Measurements from ENCODE around the gene RNF224.

Gene RNF224

GRCh38 chr9:137216188-137216965 is 10.9 kb upstream of the RNF224 start:
- DNase-seq: no peak

DNA sequence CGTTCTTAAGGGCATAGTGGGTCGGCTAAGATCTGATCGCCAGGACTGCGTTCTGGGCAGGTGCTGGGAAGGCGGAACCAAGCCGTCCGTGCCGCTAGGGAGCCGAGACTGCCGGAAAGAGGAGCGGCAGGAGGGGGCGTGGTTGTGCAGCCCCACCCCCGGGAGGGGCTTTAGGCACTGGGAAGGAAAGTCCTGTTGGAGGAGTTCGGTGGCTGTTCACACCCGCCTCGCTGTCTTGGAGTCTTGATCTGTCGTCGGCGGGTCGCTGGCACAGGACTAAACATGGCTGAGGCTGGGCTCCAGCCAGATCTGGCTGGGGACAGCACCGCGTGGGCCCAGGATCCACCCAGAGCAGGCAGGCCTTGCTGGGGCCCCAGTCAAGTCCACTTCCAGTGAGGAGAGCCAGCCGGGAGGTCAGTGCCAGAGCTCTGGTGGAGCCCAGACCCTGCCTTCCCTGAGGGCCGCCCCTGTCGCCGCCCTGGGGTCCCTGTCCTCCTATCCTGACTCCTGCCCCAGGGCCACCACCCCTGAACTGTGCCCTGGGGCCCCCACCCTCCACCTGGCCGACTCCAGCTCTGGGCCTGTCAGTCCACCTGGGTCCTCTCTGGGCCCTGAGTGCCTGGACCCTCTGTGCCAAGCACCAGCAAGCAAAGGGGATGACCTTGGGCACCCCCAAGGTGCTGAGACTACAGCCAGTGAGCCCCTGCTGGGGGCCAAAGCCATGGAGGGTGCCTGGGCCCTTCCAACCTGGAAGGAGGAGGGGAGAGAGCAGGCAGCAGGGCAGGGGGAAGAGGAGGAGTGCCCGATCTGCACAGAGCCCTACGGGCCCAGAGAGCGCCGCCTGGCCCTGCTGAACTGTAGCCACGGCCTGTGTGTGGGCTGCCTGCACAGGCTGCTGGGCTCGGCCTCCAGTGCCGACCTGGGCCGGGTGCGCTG is 9.8 kb upstream of the RNF224 start:
- no peak for DNase-seq

- no peak for DNase-seq
These were observed 9.0 kb upstream of the RNF224 start for GRCh38 chr9:137218212-137218753.

DNA sequence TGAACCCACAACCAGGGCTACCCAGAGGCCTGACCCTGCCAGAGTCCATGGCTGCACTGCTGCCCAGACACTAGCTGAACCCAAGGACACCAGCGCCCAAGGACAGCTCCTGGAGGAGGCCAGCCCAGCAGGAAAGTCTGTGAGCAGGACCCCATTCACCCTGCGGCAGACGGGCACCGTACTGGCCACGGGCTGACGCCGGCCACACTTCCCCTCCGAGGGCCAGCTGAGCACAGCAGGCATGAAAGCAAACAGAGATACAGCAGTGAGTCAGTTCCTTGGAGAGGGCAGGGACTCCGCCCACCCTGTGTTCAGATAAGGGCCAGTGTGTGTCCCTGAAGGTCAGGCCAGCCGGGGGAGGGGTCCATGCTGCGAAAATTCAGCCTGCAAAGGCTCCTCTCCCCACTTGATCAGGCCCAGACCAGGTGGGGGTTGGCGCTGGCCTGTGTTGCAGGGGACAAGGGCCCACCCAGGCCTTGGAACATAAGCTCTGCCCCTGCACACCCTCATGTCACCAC is 8.5 kb upstream of the RNF224 start:
- DNase-seq: no peak

DNA sequence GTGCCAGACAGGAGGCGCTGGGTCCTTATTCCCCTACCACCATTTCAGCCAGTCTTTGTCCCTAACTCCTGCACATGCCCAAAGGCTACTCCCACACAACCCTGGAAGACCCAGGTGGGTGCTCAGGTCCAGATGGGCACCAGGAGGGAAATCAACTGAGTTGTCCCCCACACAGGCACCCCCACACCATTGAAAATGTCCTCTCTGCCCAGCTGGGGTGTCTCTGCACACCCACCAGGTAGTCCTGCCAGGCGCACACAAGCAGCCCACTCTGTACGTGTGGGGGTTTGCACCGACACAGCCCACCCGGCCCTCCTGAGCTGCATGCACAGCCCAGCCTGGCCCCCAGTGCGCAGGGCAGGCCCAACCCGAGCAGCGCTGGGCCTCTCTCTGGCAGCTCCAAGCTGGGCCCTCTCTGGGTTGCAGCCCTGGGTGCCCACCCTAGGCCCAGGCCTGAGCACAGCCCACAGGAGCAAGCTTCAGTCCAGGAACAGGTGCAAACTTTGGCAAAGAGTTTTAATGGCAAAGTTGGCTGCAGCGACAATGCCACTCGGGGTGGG is 7.5 kb upstream of the RNF224 start:
- no peak for DNase-seq

- DNase-seq: no peak
These were observed 6.8 kb upstream of the RNF224 start for GRCh38 chr9:137220317-137221094.

DNA sequence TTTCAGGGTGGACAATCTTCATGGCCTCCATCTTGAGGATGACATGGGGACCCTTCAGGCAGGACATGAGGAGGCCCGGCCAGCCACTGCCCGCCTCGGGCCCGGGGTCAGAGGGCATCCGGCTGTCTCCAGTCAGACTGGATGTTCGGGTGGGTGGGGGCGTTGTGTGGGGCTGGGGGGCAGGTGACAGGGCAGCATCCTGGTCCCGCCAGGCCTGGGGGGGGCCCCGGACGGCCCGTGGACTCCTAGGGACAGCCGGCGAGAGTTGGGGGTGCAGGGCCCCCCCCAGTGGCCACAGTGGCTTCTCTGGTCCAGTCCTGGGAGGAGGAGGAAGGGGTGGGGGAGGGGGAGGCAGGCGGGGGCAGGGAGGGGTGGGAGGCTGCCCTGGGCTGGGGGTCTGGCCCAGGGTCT is 6.2 kb upstream of the RNF224 start:
- DNase-seq: no peak

DNA sequence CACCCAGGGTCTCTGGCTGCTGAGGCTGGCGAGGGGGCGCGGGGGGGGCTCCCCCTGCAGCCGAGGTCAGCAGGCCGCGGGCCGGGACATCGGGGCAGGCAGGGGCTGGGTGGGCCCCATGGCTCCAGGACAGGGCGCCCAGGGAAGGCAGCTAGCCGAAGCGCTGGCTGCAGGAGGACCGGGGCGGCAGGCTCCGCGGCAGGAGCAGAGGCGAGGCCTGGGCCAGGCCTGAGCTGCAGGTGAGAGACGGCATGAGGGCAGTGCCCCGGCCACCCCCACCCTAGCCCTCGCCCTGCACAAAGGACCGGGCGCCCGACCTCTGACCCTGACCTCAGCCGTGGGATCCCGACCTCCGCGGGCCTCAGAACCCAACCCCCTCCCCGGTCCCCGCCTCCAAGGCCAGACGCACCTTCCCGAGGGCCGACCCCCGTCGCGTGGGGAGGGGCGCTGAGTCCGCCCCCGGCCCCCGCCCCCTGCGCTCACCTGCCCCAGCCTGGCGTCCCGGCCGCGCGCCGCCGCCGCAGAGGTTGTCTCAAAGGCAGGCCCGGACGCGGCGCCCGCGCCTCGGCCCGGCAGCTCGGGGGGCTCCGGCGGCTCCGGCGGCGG is 5.7 kb upstream of the RNF224 start:
- no peak for DNase-seq

DNA sequence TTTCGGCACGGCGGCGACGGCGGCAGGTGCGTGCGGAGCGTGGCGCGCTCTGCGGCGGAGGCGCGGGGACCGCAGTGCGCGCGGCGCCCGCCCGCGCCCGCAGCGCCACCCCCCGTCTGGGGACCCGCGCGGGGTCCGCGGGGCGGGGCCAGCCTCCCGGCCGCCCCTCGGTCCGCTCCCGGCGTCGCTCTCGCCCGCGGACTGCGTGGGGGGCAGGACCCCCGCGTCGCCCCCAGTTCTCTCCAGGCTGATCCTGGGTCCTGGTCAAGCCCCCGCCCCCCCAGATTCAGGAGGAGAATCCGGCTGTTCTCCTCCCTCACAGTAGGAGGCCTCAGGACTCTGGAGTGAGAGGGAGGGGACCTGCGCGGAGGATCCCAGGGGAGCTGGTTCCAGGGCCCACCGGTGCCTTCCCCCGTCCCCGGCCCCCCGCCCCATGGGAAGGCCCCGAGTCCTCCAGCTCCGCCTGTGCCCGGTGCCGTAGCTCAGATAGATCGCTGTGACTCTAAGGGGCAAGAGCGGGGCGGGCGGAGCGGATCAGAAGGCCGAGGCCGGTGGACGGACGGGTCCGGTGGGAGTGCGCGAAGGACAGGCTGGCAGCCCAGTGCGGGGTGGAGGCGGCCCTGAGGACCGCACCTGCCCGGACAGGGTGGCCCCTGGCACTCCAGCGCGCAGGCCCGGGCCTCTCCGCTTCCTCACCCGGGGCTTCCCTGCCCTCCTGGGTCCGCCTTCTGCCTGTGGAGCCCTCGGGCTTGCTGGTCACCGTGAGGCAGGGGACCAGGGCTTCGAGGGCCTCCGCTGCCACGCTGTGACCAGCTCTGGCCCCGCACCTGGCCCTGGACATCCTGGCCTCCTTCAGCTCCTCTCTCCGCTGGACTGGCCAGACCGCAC is 4.9 kb upstream of the RNF224 start, which contains the start of gene RNF208:
Gene RNF208, minus strand, starts transcription at position 51 of the 888 bp plus-strand sequence. CDS start 1,028 bp downstream, outside the sequence.
- no peak for DNase-seq

DNA sequence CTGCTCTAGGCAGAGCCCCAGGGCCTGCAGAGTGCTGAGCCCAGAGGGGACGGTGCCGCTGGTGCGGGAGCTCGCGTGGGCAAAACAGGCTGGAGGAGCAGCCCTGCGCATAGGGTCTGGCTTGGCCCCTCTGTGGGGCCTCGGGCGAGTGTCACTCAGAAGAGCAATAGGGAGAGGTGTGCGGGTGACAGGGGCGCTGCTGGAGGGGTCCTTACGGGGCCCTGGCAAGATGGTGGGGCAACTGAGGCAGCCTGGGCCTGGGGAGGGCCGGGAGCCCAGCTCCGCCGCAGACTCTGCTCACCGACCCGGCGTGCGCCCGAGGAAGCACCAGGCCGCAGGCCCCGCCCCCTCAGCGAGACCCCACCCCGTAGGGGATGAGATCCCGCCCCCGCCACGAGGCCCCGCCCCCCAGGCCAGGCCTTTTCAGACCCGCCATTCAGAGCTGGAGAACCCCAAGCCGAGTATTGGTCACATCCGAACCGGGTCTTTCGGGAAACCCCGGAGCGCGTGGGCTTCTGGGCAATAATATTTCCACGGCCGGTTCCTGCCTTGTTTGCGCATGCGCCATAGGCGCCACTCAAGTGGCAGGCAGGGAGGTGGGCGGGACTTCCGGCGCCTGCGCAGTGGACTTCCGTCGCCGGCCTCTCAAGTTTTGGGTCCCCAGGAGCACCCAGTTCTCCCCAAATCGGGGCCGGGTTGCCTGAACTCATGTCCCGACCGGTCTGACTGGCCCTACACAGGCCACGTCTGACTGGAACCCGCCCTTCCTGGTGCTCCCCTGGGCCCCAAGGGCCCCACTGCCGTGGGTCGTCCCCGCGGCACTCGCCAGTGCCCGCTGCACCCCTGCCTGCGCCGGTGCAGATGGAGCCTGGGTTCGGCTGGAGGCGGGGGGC is 4.0 kb upstream of the RNF224 start:
- peak; percentile 98 to 99 (median 98) for DNase-seq

GRCh38 chr9:137224830-137225694 is 2.2 kb upstream of the RNF224 start, which contains the start of gene CYSRT1:
Gene CYSRT1, plus strand, starts transcription at chr9:137225174. Its CDS starts 448 bp downstream, at chr9:137225622.
- no peak for DNase-seq

DNA sequence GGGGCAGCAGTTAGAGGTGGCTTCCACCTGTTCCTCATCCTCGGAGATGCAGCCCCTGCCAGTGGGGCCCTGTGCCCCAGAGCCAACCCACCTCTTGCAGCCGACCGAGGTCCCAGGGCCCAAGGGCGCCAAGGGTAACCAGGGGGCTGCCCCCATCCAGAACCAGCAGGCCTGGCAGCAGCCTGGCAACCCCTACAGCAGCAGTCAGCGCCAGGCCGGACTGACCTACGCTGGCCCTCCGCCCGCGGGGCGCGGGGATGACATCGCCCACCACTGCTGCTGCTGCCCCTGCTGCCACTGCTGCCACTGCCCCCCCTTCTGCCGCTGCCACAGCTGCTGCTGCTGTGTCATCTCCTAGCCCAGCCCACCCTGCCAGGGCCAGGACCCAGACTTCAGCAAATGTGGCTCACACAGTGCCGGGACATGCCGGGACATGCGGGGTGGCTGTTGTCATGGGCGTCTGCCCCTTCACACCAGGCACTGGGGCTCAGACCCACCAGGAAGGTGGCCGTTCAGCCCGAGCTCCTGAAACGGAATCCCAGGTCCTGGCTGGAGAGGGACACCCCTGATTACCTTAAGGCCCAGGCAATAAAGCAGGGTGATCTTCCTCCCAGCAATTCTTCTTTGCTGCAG is 1.5 kb upstream of the RNF224 start:
- DNase-seq: no peak

GRCh38 chr9:137226338-137227053 is 806 bp upstream of the RNF224 start:
- DNase-seq: no peak

GRCh38 chr9:137227853-137228505 is 677 bp downstream of the RNF224 start:
- DNase-seq: no peak

DNA sequence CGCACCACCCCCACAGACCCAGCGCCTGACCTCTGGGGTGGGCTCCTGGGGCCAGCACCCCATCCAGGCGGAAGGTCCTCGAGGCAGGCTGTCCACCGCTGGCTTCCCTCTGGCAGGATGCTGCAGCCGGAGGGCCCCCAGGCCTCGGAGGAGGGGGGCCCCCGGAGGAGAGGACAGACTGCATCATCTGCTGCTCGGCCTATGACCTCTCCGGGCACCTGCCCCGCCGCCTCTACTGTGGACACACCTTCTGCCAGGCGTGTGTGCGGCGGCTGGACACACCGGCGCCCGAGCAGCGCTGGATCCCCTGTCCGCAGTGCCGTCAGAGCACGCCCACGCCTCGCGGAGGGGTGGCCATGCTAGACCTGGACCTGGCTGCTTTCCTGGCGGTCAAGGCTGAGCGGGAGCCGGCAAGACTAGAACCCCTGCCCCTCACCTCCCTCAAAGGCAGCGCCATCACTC is 1.2 kb downstream of the RNF224 start:
- no peak for DNase-seq
